GM04503 (cell line): ENCODE results near the gene ERN2.
"Not testable (repeated sequence)": the region's sequence is repeated elsewhere in the genome, so short reads cannot be mapped to it uniquely, and the experiment has no call there.

Experiments
- DNase-seq: peaks from one replicate; pipeline ENCODE4 v3.0.0-alpha.2; 2012; ENCODE audit warnings: low read depth

Gene ERN2

GRCh38 chr16:23712976-23713375 is at the start of gene ERN2:
Gene ERN2 (minus strand): TSS chr16:23713222. CDS start chr16:23713187, 35 bp downstream.
- no peak for DNase-seq

DNA sequence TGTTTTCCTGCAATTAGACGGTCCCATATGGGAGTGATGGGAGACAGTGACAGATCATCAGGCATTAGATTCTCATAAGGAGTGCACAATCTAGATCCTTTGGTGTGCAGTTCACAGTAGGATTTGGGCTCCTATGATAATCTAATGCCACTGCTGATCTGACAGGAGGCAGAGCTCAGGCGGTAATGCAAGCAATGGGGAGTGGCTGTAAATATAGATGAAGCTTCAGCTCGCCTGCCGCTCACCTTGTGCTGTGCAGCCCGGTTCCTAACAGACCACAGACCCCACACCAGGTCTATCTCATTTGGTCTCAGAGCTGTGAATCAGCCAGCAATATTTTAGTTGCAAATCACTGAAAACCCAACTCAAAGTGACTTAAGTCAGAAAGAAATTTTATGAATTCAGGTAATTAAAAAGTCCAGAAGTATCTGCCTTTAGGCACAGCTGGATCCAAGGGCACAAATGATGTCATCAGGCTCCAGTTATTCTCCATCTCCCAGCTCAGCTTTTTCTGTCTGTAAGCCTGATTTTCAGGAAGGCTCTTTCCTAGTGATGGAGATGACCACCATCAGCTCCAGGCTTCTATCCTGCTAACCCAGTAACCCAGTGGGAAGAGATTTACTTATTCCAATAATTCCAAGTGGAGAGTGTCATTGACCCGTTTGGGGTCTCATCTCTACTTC is 45.1 kb upstream of the ERN2 start:
- no peak for DNase-seq

DNA sequence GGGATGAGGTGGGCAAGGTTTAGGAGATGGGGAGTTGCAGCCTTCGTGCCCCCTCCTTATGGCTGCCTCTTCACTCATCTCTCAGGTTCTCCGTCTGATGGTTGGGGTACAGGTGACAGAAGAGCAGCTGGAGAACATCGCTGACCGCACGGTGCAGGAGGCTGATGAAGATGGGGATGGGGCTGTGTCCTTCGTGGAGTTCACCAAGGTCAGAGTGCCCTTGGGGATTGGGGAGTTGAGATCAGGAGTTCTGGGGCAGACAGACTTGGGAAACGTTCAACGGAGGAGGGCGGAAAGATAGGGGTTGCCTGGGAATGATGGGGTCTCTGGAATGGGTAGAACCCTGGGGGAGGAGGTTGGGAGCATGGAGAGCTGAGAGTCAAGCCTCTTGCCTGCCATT is 44.1 kb upstream of the ERN2 start:
- no peak for DNase-seq

GRCh38 chr16:23755484-23755809 is 42.4 kb upstream of the ERN2 start:
- no peak for DNase-seq

GRCh38 chr16:23754594-23755483 is 41.8 kb upstream of the ERN2 start, which contains the start of gene CHP2:
Gene CHP2 (plus strand): TSS chr16:23755026. CDS start chr16:23755050, 24 bp downstream.
- no peak for DNase-seq

DNA sequence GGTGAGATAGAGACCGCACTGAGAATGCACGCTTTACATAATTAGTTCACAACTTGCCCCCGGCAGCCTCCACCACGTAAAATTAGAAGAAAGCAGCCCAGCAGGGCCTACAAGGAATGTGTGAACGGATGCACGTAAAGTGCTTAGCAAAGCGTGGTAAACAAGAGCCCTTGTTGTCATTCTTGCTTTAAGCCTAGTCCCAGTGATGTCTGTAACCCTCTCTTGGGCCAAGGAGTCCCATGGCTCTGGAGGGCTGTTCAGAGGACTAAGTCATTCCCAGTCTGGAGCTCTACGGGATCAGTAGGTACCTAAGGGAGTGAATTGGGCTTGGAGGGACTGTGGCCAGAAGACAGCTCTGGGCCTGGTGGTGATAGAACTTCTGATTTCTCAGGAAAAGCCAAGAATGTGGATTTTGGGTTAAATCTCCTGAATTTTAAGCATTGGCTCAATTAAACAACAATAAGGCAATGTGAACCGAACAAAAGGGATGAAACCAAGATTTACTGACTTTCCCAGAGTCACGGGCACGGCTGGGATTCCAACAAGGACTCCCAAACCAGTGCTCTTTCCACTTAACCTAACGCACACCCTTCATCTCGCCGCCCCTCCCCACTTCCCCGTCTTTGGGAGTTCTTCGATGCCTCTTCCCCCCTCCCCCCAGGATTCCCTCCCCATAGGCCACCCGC is 41.0 kb upstream of the ERN2 start:
- no peak for DNase-seq

DNA sequence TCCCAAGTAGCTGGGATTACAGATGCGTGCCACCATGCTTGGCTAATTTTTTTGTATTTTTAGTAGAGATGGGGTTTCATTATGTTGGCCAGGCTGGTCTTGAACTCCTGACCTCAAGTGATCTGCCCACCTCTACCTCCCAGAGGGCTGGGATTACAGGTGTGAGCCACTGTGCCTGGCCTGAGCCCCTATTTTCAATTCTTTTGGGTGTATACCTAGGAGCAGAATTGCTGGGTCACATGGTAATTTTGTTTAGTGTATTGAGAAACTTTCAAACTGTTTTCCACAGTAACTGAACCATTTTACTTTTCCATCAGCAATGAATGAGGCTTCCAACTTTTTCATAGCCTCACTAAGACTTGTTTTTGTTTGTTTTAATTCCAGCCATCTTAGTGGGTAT is 38.0 kb upstream of the ERN2 start:
- DNase-seq: not testable (repeated sequence)

DNA sequence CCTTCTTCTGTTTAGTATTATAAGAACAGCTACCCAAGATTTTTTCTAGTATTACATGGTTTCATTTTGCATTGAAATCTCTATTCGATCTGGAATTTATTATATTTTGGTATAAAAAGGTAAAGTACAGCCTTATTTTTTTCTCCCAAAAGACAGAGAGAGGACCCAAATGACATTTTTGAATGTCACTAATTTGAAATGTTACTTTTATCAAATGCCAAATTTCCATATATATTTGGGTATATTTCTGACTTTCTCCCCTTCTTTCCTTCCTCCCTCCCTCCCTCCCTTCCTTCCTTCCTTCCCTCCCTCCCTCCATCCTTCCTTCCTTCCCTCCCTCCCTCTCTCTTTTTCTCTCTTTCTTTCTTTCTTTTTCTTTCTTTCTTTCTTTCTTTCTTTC is 35.6 kb upstream of the ERN2 start:
- no peak for DNase-seq

GRCh38 chr16:23745263-23745662 is 32.2 kb upstream of the ERN2 start:
- DNase-seq: no peak

GRCh38 chr16:23742766-23743165 is 29.7 kb upstream of the ERN2 start:
- DNase-seq: no peak

GRCh38 chr16:23741675-23742303 is 28.8 kb upstream of the ERN2 start:
- no peak for DNase-seq

DNA sequence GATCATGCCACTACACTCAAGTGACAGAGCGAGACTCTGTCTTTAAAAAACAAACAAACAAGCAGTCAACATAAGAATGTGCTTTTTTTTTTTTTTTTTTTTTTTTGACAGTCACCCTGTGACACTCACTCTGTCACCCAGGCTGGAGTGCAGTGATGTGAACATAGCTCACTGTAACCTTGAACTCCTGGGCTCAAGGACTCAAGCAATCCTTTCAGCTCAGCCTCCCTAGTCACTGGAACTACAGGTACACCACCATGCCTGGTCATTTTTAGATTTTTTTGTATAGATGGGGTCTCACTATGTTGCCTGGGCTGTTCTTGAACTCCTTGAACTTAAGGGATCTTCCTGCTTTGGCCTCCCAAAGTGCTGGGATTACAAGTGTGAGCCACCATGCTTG is 26.5 kb upstream of the ERN2 start:
- no peak for DNase-seq

DNA sequence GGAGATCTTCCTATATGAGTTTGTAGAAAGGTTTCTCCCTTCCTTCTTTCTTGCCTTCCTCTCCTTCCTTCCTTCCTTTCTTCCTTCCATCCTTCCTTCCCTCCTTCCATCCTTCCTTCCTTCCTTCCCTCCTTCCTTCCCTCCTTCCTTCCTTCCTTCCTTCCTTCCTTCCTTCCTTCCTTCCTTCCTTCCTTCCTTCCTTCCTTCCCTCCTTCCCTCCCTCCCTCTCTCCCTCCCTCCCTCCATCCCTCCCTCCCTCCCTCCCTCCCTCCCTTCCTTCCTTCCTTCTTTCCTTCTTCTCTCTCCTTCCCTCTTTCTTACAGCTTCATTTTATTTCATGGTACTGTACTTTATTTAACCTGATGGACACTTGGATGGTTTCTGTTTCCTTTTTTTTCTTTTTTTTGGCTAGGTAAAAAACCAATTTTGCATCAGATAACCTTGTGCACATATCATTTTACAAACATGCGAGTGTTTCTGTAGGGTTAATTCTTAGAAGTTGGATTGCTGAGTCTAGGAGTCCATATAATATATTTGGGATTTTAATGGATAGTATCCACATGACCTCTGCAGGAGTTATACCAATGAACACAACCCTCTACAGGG is 24.5 kb upstream of the ERN2 start:
- DNase-seq: not testable (repeated sequence)

DNA sequence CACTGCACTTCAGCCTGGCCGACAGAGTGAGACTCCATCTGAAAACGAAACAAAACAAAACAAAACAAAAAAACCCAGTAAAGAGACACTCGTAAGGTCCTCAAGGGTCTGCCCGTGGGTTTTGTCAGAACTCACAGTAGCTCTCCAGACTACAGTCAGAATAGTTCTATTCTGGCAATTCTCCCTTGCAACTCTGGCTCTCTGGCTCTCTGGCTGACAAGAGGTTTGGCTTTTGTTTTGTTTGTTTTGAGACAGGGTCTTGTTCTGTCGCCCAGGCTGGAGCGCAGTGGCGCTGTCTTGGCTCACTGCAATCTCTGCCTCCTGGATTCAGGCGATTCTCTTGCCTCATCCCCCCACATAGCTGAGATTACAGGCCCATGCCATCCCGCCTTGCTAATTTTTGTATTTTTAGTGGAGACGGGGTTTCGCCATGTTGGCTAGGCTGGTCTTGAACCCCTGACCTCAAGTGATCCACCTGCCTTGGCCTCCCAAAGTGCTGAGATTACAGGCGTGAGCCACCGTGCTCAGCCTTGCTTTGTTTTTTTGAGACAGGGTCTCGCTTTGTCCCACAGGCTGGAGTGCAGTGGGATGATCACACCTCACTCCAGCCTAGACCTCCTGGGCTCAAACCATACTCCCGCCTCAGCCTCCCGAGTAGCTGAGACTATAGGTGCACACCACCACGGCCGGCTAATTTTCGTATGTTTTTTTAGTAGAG is 21.3 kb upstream of the ERN2 start:
- no peak for DNase-seq

- DNase-seq: no peak
These were observed 16.7 kb upstream of the ERN2 start for GRCh38 chr16:23729503-23730424.

DNA sequence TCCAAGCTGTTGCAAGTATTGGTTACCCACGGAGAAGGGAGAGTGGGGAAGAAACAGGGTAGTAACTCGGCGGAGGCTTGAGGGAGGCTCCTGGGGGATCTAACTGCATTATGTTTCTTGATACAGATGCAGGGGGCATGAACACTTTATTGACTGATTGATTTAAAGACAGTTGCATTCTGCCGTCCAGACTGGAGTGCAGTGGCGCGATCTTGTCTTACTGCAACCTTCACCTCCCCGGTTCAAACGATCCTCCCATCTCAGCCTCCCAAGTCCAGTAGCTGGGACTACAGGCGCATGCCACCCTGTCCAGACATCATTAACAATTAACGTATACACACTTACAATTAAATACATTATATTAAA is 15.1 kb upstream of the ERN2 start:
- no peak for DNase-seq

GRCh38 chr16:23726710-23727109 is 13.7 kb upstream of the ERN2 start:
- DNase-seq: no peak

GRCh38 chr16:23724785-23725131 is 11.7 kb upstream of the ERN2 start:
- no peak for DNase-seq

DNA sequence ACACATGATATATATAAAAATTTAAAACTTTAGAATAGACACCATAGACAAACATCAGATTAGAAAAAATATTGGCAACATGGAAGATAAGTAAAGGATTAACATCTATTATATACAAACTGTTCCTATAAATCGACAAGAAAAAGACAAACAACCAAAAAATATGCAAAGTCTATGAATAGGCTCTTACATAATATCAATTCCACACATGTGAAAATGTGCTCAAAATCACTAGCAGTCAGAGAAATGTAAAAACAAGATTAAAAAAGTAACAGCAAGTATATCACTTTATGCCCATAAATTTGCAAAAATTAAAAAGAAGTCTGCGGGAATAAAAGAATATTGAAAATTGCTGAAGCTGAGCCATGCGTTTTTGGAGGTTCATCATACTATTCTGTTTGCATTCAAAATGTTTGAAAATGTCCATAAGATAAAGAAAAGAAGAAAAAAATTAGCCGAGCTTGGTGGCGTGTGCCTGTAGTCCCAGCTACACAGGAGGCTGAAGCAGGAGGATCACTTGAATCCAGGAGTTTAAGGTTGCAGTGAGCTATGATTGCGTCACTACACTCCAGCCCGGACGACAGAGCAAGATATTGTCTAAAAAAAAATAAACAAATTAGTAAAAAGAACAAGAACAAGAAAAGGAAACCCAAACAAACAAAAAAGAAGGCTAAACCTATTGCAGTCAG is 11.2 kb upstream of the ERN2 start:
- no peak for DNase-seq
